Suprapubic skin (tissue), 4 donors: ENCODE data around the gene PKNOX1. TPM values are rescaled to one million over a fixed set of nuclear protein-coding genes. Genes with fewer than 3 reads are reported as not detected.
"Not testable (repeated sequence)": the region's sequence is repeated elsewhere in the genome, so short reads cannot be mapped to it uniquely, and the experiment has no call there.

ENCODE experiments used
- DNase-seq, 2 donors: peaks; one replicate each; pipeline ENCODE4 v3.0.0-alpha.2; 2019; ENCODE audit warnings: low spot score in 2 of 2
- H3K27ac ChIP-seq: fragments of 200-600 bp; sonication (generic); one replicate; pipeline ENCODE4 v1.5.1; 2019
- H3K27me3 ChIP-seq: fragments of 200-600 bp; sonication (generic); one replicate; pipeline ENCODE4 v1.5.1; 2019
- H3K36me3 ChIP-seq: fragments of 200-600 bp; sonication (generic); one replicate; pipeline ENCODE4 v1.5.1; 2019
- H3K4me1 ChIP-seq: fragments of 200-600 bp; sonication (generic); one replicate; pipeline ENCODE4 v1.5.1; 2019
- H3K4me3 ChIP-seq: fragments of 200-600 bp; sonication (generic); one replicate; pipeline ENCODE4 v1.5.1; 2019; ENCODE audit warnings: mild to moderate bottlenecking
- H3K9me3 ChIP-seq: fragments of 200-600 bp; sonication (generic); one replicate; pipeline ENCODE4 v1.5.1; 2019
- CTCF ChIP-seq, 2 donors: fragments of 200-600 bp in 1 of 2; fragments of 450-650 bp in 1 of 2; sonication (generic) in 1 of 2; IDR thresholded peaks; one replicate each; pipeline ENCODE4 v1.5.1; 2016 to 2019; ENCODE audit warnings: antibody characterized with exemption in 2 of 2, mild to moderate bottlenecking in 1 of 2, moderate library complexity in 1 of 2
- EP300 ChIP-seq: sonication (generic); formaldehyde crosslinking; IDR thresholded peaks from one replicate; pipeline ENCODE4 v1.6.1; 2017; ENCODE audit warnings: antibody characterized with exemption
- POLR2A ChIP-seq, 2 donors: fragments of 450-650 bp; IDR thresholded peaks; one replicate each; pipeline ENCODE4 v1.6.1; 2017; ENCODE audit warnings: antibody characterized with exemption in 2 of 2, mild to moderate bottlenecking in 2 of 2, moderate library complexity in 2 of 2
- POLR2AphosphoS5 ChIP-seq, 3 donors: sonication (generic); formaldehyde crosslinking; IDR thresholded peaks; one replicate each; pipeline ENCODE4 v1.6.1; 2017; ENCODE audit warnings: antibody characterized with exemption in 3 of 3
- WGBS: methylation state at CpG from one replicate; pipeline ENCODE4 v1.1.5; 2018; 5-methylcytosine and 5-hydroxymethylcytosine counted together
- total RNA-seq, 4 donors: library from RNA; depleted of rRNA; stranded (reverse); fragments of >200 nt; gene quantifications; one replicate each; pipeline ENCODE4 v1.1.0, GENCODE V29; 2016

Gene PKNOX1
- total RNA-seq, 4 donors from 2014 or later, result 8.8 to 17.6 (median 11.6) TPM

GRCh38 chr21:43027846-43028731 is 53.7 kb downstream of the PKNOX1 start:
- Histone ChIP-seq H3K27me3 (no peaks in the 10 kb centered on the region), H3K4me1 (no peaks in the 10 kb centered on the region), H3K9me3 (no peaks in the 10 kb centered on the region), H3K36me3 (peaks cover 84% of the 10 kb centered on the region), H3K27ac (no peak overlapping the region), H3K4me3 (no peak overlapping the region)
- 82% methylated on average over 21 of the region's 27 CpGs for WGBS
- TF ChIP-seq EP300, result no peak
- no peak for DNase-seq

DNA sequence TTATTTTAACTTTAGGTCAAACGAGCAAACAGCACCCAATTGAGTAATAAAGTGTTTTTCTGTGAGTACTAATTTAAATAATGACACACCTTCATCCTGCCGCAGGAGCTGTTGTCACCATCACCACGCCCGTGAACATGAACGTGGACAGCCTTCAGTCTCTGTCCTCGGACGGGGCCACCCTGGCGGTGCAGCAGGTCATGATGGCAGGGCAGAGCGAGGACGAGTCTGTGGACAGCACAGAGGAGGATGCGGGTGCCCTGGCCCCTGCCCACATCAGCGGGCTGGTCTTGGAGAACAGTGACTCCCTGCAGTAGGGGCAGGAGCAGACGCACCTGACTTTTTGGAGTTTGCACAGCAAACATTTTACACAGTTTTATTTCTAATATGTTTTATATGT is 55.4 kb downstream of the PKNOX1 start:
- WGBS, result 87% methylated on average over 13 of the region's 13 CpGs
- Histone ChIP-seq H3K9me3 (no peaks in the 10 kb centered on the region), H3K27ac (no peak overlapping the region), H3K4me1 (no peaks in the 10 kb centered on the region), H3K36me3 (peaks cover 76% of the 10 kb centered on the region), H3K4me3 (no peak overlapping the region), H3K27me3 (no peaks in the 10 kb centered on the region)
- TF ChIP-seq EP300, result no peak
- TF ChIP-seq POLR2AphosphoS5 (IDR thresholded peaks at IDR 0.05), result no peak
- TF ChIP-seq CTCF (IDR thresholded peaks at IDR 0.05), result no peak
- no peak for TF ChIP-seq POLR2A (IDR thresholded peaks at IDR 0.05)
- no peak for DNase-seq

DNA sequence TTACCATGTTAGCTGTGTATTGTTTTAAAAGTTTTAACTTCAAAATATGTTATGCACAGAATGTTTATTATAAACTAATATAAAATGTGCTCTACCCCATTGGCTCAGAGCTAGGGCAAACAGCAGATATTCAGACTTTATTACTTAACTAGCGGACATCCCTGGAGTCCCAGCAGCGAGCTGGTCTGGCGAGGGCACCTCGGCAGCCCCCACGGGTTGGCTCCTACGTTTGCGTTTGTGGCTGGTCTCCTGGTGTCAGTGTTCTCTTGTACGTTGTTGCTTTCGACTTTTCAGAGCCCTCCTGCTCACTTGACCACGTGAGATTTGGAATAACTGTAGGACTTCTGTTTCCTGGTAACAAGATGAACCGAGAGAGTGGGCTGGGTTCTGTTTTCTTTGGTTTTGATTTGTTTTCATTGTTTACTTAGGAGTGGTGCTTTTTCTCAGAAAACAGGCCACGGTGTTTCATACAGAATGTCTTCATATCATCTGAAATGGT is 56.8 kb downstream of the PKNOX1 start:
- WGBS, result 90% methylated on average over 12 of the region's 12 CpGs
- no peak for DNase-seq
- no peak overlapping the region for H3K4me3 ChIP-seq
- H3K9me3 ChIP-seq, result no peaks in the 10 kb centered on the region
- H3K27ac ChIP-seq, result no peak overlapping the region
- H3K4me1 ChIP-seq, result no peaks in the 10 kb centered on the region
- no peaks in the 10 kb centered on the region for H3K27me3 ChIP-seq
- TF ChIP-seq POLR2A (IDR thresholded peaks at IDR 0.05) (no peak), EP300 (no peak), CTCF (IDR thresholded peaks at IDR 0.05) (no peak), POLR2AphosphoS5 (IDR thresholded peaks at IDR 0.05) (no peak)
- H3K36me3 ChIP-seq, result peaks cover 68% of the 10 kb centered on the region

- Histone ChIP-seq H3K4me3 (no peak overlapping the region), H3K27me3 (no peaks in the 10 kb centered on the region), H3K9me3 (no peaks in the 10 kb centered on the region), H3K36me3 (peaks cover 43% of the 10 kb centered on the region), H3K4me1 (no peaks in the 10 kb centered on the region), H3K27ac (no peak overlapping the region)
- TF ChIP-seq POLR2A (IDR thresholded peaks at IDR 0.05), result no peak
- TF ChIP-seq EP300, result no peak
- no peak for TF ChIP-seq CTCF (IDR thresholded peaks at IDR 0.05)
- TF ChIP-seq POLR2AphosphoS5 (IDR thresholded peaks at IDR 0.05), result no peak
- no peak for DNase-seq
- 96% methylated on average over 1 of the region's 1 CpG for WGBS
Measured at GRCh38 chr21:43034101-43034500, 59.7 kb downstream of the PKNOX1 start.

DNA sequence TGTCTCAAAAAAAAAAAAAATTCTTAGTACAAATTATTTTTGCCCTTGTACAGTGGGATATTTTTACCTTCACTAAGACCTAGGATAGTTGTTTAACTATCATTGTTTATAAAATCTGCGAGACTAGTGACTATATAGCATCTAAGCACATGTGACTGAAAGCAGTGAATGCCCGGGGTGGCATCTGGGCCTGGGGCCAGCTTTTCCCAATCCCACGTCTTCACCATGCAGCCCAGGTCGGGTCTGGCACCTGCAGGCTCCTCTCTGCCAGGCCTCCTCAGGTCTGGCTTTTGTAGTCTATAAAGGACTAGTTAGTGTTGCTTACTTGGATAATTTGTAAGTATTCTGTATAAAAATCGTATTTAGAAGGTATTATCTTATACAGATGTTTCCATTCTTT is 60.5 kb downstream of the PKNOX1 start:
- WGBS, result 71% methylated on average over 5 of the region's 5 CpGs
- no peaks in the 10 kb centered on the region for H3K27me3 ChIP-seq
- no peak overlapping the region for H3K4me3 ChIP-seq
- H3K27ac ChIP-seq, result no peak overlapping the region
- peaks cover 37% of the 10 kb centered on the region for H3K36me3 ChIP-seq
- no peak for DNase-seq
- no peaks in the 10 kb centered on the region for H3K4me1 ChIP-seq
- H3K9me3 ChIP-seq, result no peaks in the 10 kb centered on the region
- TF ChIP-seq POLR2A (IDR thresholded peaks at IDR 0.05) (no peak), POLR2AphosphoS5 (IDR thresholded peaks at IDR 0.05) (no peak), EP300 (no peak), CTCF (IDR thresholded peaks at IDR 0.05) (no peak)

GRCh38 chr21:43036889-43037288 is 62.5 kb downstream of the PKNOX1 start:
- peaks cover 17% of the 10 kb centered on the region for H3K36me3 ChIP-seq
- H3K27me3 ChIP-seq, H3K9me3 ChIP-seq, DNase-seq, H3K4me1 ChIP-seq, H3K4me3 ChIP-seq, H3K27ac ChIP-seq: not testable (repeated sequence)
- no CpG with 5 or more reads among the region's 17 CpGs for WGBS

GRCh38 chr21:43037918-43038658 is 63.7 kb downstream of the PKNOX1 start:
- H3K27me3 ChIP-seq, DNase-seq, H3K27ac ChIP-seq, H3K36me3 ChIP-seq, H3K4me1 ChIP-seq, H3K9me3 ChIP-seq, H3K4me3 ChIP-seq: not testable (repeated sequence)
- WGBS, result no CpG with 5 or more reads among the region's 19 CpGs

- not testable (repeated sequence) for H3K4me3 ChIP-seq, H3K27ac ChIP-seq, H3K9me3 ChIP-seq, H3K36me3 ChIP-seq, H3K27me3 ChIP-seq, H3K4me1 ChIP-seq, DNase-seq
- no CpG with 5 or more reads among the region's 10 CpGs for WGBS
Measured at GRCh38 chr21:43038659-43039044, 64.3 kb downstream of the PKNOX1 start.

GRCh38 chr21:43042169-43042568 is 67.8 kb downstream of the PKNOX1 start:
- not testable (repeated sequence) for H3K27ac ChIP-seq, H3K36me3 ChIP-seq, H3K9me3 ChIP-seq, H3K4me1 ChIP-seq, DNase-seq, H3K4me3 ChIP-seq, H3K27me3 ChIP-seq
- 60% methylated on average over 1 of the region's 5 CpGs for WGBS
